Hippocampal formation (tissue), 2 donors: ENCODE data around the gene COG4.
"Not testable (repeated sequence)": the region's sequence is repeated elsewhere in the genome, so short reads cannot be mapped to it uniquely, and the experiment has no call there.

Source experiments
- DNase-seq, 2 donors: peaks; one replicate each; lab custom pipeline; 2025; lab: John Stamatoyannopoulos, UW

Gene COG4

GRCh38 chr16:70527315-70527996 lies 4.1 kb upstream of the COG4 start:
- DNase-seq = no peak

- DNase-seq = no peak
Observed at GRCh38 chr16:70526403-70526802, 3.0 kb upstream of the COG4 start.

- not testable (repeated sequence) for DNase-seq
Observed at GRCh38 chr16:70524399-70524825, 1.1 kb upstream of the COG4 start.

- DNase-seq = peak; percentile 71 to 91
Observed at GRCh38 chr16:70523743-70524398, 517 bp upstream of the COG4 start, which contains the start of gene SF3B3. Gene SF3B3, plus strand, starts transcription at chr16:70523816. Its CDS starts 2,841 bp downstream, at chr16:70526657.

- DNase-seq = no peak
Observed at GRCh38 chr16:70522216-70523075, 908 bp downstream of the COG4 start.

- DNase-seq = no peak
Observed at GRCh38 chr16:70520612-70521297, 2.6 kb downstream of the COG4 start.

GRCh38 chr16:70512456-70512855 lies 10.9 kb downstream of the COG4 start:
- DNase-seq = no peak

- DNase-seq = no peak
Observed at GRCh38 chr16:70511833-70512232, 11.5 kb downstream of the COG4 start.

- no peak for DNase-seq
Observed at GRCh38 chr16:70510216-70510615, 13.1 kb downstream of the COG4 start.

GRCh38 chr16:70508752-70509151 lies 14.6 kb downstream of the COG4 start:
- no peak for DNase-seq

GRCh38 chr16:70496513-70496912 lies 26.8 kb downstream of the COG4 start:
- no peak for DNase-seq

- DNase-seq = no peak
Observed at GRCh38 chr16:70495425-70496182, 27.8 kb downstream of the COG4 start.

- no peak for DNase-seq
Observed at GRCh38 chr16:70494777-70495176, 28.6 kb downstream of the COG4 start.

- DNase-seq = no peak
Observed at GRCh38 chr16:70494202-70494770, 29.1 kb downstream of the COG4 start.

- no peak for DNase-seq
Observed at GRCh38 chr16:70493802-70494201, 29.6 kb downstream of the COG4 start.

GRCh38 chr16:70490261-70490660 lies 33.1 kb downstream of the COG4 start:
- no peak for DNase-seq

- no peak for DNase-seq
Observed at GRCh38 chr16:70484867-70485266, 38.5 kb downstream of the COG4 start.

- DNase-seq = no peak
Observed at GRCh38 chr16:70483426-70483825, 39.9 kb downstream of the COG4 start.

GRCh38 chr16:70482624-70483023 lies 40.7 kb downstream of the COG4 start:
- no peak for DNase-seq

- no peak for DNase-seq
Observed at GRCh38 chr16:70481929-70482536, 41.3 kb downstream of the COG4 start.
